Spleen (tissue), 7 donors: ENCODE results near the gene HMGXB4.

Source experiments
- CTCF ChIP-seq, 11 experiments: fragments of 200-600 bp in 7 of 11; fragments of 450-650 bp in 4 of 11; sonication (generic) in 4 of 11; IDR thresholded peaks in 8 of 11; conservative IDR thresholded peaks in 3 of 11; 1 replicate in 7 of 11; 2 replicates in 4 of 11; pipeline versions ENCODE4 v1.4.0 to v1.8.0; 2016 to 2021; ENCODE audit warnings: antibody characterized with exemption in 11 of 11, inconsistent platforms in 4 of 11, mild to moderate bottlenecking in 1 of 11
- POLR2A ChIP-seq, 3 donors: fragments of 450-650 bp; IDR thresholded peaks; one replicate each; pipeline ENCODE4 v1.5.1; 2017; ENCODE audit warnings: antibody characterized with exemption in 3 of 3, mild to moderate bottlenecking in 1 of 3
- POLR2AphosphoS5 ChIP-seq, 3 donors: sonication (generic); formaldehyde crosslinking; IDR thresholded peaks; one replicate each; pipeline ENCODE4 v1.5.1; 2017; ENCODE audit warnings: antibody characterized with exemption in 3 of 3
- donor health status: DM: no; HTN: no; CAD: no; lungs with moderate emphysema.
- donor health status: DM: no; HTN: no; CAD: no.
- donor health status: DM: no; HTN: no; CAD: no.

GRCh38 chr22:35316751-35317150 lies 59.5 kb downstream of the HMGXB4 start:
- TF ChIP-seq POLR2AphosphoS5 (IDR thresholded peaks at IDR 0.05) (no peak), CTCF (IDR thresholded peaks at IDR 0.05 in 8 of 11, conservative IDR thresholded peaks at IDR 0.05 in 3 of 11) (no peak), POLR2A (IDR thresholded peaks at IDR 0.05) (no peak)
